Measurements from ENCODE around the gene TNFRSF19. TPM values are rescaled to one million over a fixed set of nuclear protein-coding genes. Genes with fewer than 3 reads are reported as not detected.

Gene TNFRSF19
- total RNA-seq, 4 donors from 2014 or later = 2.0 to 74.2 (median 4.2) TPM

Other genes with a start within 250 kb of the TNFRSF19 start
- 10 to 100 TPM in 3 of 4 donors, 1 to 10 TPM in 1; 9.0 to 70.5 (median 20.5) TPM for gene SACS, start 136.7 kb upstream of the TNFRSF19 start, total RNA-seq

Data from uterus (tissue), 4 donors.